WTC11 (cell line): Measurements from ENCODE around the gene FAM32A.

ENCODE experiments used
- NR3C1 ChIP-seq: sonication (generic); formaldehyde crosslinking; conservative IDR thresholded peaks from 2 replicates; pipeline ENCODE4 v1.8.1; 2023; ENCODE audit warnings: low read depth, mild to moderate bottlenecking, missing genetic modification reagents
- ZBTB21 ChIP-seq: sonication (generic); formaldehyde crosslinking; IDR thresholded peaks from 2 replicates; pipeline ENCODE4 v1.8.1; 2023; ENCODE audit warnings: mild to moderate bottlenecking, missing genetic modification reagents, borderline replicate concordance
- ZNF232 ChIP-seq: sonication (generic); formaldehyde crosslinking; IDR thresholded peaks from 2 replicates; pipeline ENCODE4 v1.8.0; 2022; ENCODE audit warnings: mild to moderate bottlenecking, missing genetic modification reagents
- TF ChIP-seq, protein P1 (sequence below): fragments of 200-600 bp; IDR thresholded peaks from 2 replicates; pipeline ENCODE4 v1.8.0; 2022; ENCODE audit warnings: antibody characterized with exemption
- TF ChIP-seq, protein P2 (sequence below): sonication (generic); formaldehyde crosslinking; IDR thresholded peaks from 2 replicates; pipeline ENCODE4 v1.8.1; 2023; ENCODE audit warnings: mild to moderate bottlenecking, missing genetic modification reagents
- TF ChIP-seq, protein P3 (sequence below): sonication (generic); formaldehyde crosslinking; IDR thresholded peaks from 2 replicates; pipeline ENCODE4 v1.8.1; 2022; ENCODE audit warnings: mild to moderate bottlenecking, missing genetic modification reagents, moderate library complexity, borderline replicate concordance

DNA sequence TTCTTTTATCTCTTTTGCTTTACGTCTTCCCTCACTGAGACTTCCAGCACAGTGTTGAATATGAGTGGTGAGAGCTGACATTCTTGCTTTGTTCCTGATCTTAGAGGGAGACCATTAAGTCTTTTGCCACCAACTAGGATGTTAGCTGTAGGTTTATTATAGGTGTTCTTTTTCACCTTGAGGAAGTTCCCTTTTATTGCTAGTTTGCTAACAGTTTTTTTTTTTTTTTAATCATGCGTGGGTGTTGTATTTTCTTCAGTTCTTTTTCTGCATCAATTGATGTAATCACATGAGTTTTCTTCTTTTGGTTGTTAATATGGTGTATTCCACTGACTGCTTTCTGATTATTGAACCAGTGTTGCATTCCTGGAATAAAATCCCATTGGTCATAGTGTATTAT lies 33.6 kb downstream of the FAM32A start:
- TF ChIP-seq NR3C1 (CRISPR knock-in tag) = no peak
- TF ChIP-seq, protein P1, sequence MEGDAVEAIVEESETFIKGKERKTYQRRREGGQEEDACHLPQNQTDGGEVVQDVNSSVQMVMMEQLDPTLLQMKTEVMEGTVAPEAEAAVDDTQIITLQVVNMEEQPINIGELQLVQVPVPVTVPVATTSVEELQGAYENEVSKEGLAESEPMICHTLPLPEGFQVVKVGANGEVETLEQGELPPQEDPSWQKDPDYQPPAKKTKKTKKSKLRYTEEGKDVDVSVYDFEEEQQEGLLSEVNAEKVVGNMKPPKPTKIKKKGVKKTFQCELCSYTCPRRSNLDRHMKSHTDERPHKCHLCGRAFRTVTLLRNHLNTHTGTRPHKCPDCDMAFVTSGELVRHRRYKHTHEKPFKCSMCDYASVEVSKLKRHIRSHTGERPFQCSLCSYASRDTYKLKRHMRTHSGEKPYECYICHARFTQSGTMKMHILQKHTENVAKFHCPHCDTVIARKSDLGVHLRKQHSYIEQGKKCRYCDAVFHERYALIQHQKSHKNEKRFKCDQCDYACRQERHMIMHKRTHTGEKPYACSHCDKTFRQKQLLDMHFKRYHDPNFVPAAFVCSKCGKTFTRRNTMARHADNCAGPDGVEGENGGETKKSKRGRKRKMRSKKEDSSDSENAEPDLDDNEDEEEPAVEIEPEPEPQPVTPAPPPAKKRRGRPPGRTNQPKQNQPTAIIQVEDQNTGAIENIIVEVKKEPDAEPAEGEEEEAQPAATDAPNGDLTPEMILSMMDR = no peak
- TF ChIP-seq ZBTB21 (CRISPR knock-in tag) = no peak
- no peak for TF ChIP-seq ZNF232 (CRISPR knock-in tag)
- TF ChIP-seq, protein P2, sequence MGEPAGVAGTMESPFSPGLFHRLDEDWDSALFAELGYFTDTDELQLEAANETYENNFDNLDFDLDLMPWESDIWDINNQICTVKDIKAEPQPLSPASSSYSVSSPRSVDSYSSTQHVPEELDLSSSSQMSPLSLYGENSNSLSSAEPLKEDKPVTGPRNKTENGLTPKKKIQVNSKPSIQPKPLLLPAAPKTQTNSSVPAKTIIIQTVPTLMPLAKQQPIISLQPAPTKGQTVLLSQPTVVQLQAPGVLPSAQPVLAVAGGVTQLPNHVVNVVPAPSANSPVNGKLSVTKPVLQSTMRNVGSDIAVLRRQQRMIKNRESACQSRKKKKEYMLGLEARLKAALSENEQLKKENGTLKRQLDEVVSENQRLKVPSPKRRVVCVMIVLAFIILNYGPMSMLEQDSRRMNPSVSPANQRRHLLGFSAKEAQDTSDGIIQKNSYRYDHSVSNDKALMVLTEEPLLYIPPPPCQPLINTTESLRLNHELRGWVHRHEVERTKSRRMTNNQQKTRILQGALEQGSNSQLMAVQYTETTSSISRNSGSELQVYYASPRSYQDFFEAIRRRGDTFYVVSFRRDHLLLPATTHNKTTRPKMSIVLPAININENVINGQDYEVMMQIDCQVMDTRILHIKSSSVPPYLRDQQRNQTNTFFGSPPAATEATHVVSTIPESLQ (CRISPR knock-in tag) = no peak
- TF ChIP-seq, protein P3, sequence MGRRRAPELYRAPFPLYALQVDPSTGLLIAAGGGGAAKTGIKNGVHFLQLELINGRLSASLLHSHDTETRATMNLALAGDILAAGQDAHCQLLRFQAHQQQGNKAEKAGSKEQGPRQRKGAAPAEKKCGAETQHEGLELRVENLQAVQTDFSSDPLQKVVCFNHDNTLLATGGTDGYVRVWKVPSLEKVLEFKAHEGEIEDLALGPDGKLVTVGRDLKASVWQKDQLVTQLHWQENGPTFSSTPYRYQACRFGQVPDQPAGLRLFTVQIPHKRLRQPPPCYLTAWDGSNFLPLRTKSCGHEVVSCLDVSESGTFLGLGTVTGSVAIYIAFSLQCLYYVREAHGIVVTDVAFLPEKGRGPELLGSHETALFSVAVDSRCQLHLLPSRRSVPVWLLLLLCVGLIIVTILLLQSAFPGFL (CRISPR knock-in tag) = no peak
